ENCODE data around the gene ALX4.

The ALX4 gene

DNA sequence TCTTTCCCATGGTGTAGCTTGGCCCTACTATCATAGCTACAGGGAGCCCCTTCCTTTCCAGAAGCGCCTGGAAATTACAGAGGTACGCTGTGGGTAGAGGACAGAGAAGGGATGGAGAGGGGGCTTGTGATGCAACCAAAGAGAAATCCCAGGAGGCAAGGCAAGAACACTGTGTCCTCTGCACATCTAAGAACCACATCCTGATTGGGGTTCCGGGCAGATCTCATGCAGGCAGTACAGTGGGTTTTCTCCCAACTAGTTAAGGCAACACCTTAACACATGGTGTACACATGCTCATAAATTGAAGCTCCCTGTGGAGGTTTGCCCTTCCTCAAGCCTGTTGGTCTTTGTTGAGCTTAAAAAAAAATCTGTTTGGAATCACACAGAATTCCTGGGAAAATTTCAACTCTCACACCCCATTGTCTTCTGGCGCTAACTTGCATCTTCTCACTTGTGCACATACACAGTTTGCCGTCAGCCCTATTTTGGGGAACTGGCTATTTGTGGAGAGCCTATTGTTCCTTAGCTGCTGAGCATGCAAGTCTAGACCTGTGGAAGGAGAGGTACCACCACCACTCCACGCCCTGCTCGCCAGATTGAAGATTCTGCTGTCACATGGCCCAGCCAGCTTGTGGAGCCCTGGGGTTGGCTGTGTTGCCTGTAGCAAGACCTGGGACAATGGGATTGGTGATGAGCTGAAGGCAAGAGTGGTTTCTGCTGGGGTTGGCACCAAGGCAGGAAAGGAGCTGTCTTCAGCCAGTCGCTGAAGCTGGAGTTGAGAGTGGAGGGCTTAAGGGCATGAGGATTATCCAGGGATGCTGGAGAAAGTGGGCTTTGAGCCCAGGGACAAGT, 52.4 kb downstream of the ALX4 start:
- FAIRE-seq = no peak
- no peak for TF ChIP-seq POLR2AphosphoS5 (IDR thresholded peaks at IDR 0.05; ENCODE audit: low read depth, low read length)
- no peak for TF ChIP-seq POU2F2 (IDR thresholded peaks at IDR 0.05; ENCODE audit: low read depth, low read length)
- TF ChIP-seq PAX5 (IDR thresholded peaks at IDR 0.05; ENCODE audit: insufficient read depth, low read length, severe bottlenecking) = no peak
- no peak for TF ChIP-seq SPI1 (IDR thresholded peaks at IDR 0.05; ENCODE audit: low read depth, low read length)
- no peak for TF ChIP-seq TAF1 (IDR thresholded peaks at IDR 0.05; ENCODE audit: low read depth, low read length)
- TF ChIP-seq POLR2A (IDR thresholded peaks at IDR 0.05; ENCODE audit: low read depth, low read length) = no peak
- DNase-seq (ENCODE audit: insufficient read length, low spot score) = no peak

GRCh38 chr11:44256673-44257291, 53.2 kb downstream of the ALX4 start:
- DNase-seq (ENCODE audit: insufficient read length, low spot score) = no peak
- no peak for FAIRE-seq
- no peak for TF ChIP-seq SPI1 (IDR thresholded peaks at IDR 0.05; ENCODE audit: low read depth, low read length)
- TF ChIP-seq POLR2A (IDR thresholded peaks at IDR 0.05; ENCODE audit: low read depth, low read length) = no peak
- TF ChIP-seq POLR2AphosphoS5 (IDR thresholded peaks at IDR 0.05; ENCODE audit: low read depth, low read length) = no peak
- TF ChIP-seq POU2F2 (IDR thresholded peaks at IDR 0.05; ENCODE audit: low read depth, low read length) = no peak
- TF ChIP-seq PAX5 (IDR thresholded peaks at IDR 0.05; ENCODE audit: insufficient read depth, low read length, severe bottlenecking) = no peak
- no peak for TF ChIP-seq TAF1 (IDR thresholded peaks at IDR 0.05; ENCODE audit: low read depth, low read length)

DNA sequence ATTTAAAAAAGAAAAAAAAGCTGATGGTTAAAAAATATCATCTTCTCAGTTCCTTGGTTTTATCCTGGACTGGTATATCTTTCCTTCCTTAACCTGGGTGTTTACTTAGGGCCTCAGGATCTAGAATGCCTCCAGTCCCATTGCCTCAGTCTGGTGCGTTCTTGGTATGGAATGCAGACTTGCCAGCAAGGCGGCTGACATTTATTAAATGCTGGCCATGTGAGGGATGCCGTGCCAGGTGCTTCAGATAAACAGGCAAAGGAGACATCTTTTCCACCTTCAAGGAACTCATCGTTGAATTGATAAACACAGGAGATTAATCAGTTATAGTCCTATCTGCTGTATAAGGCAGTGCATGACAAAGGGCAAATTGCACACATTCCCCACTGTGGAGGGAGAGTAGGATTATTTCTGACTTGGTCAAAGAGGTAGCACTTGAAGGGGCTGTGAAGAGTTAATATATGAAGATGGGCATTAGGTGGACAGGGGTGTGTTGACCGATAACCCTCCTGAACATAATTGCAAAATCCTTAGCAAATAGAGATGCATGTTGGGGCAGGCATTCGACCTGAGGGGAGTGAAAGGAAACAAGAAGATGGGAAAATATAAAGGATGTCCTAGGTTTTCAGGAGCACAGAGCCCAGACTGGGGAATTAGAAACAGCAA, 54.4 kb downstream of the ALX4 start:
- DNase-seq (ENCODE audit: insufficient read length, low spot score) = no peak
- no peak for FAIRE-seq
- TF ChIP-seq POLR2AphosphoS5 (IDR thresholded peaks at IDR 0.05; ENCODE audit: low read depth, low read length) (no peak), PAX5 (IDR thresholded peaks at IDR 0.05; ENCODE audit: insufficient read depth, low read length, severe bottlenecking) (no peak), POU2F2 (IDR thresholded peaks at IDR 0.05; ENCODE audit: low read depth, low read length) (no peak), POLR2A (IDR thresholded peaks at IDR 0.05; ENCODE audit: low read depth, low read length) (no peak), SPI1 (IDR thresholded peaks at IDR 0.05; ENCODE audit: low read depth, low read length) (no peak), TAF1 (IDR thresholded peaks at IDR 0.05; ENCODE audit: low read depth, low read length) (no peak)

- TF ChIP-seq TAF1 (IDR thresholded peaks at IDR 0.05; ENCODE audit: low read depth, low read length) = no peak
- no peak for TF ChIP-seq SPI1 (IDR thresholded peaks at IDR 0.05; ENCODE audit: low read depth, low read length)
- no peak for TF ChIP-seq PAX5 (IDR thresholded peaks at IDR 0.05; ENCODE audit: insufficient read depth, low read length, severe bottlenecking)
- no peak for TF ChIP-seq POLR2AphosphoS5 (IDR thresholded peaks at IDR 0.05; ENCODE audit: low read depth, low read length)
- no peak for TF ChIP-seq POLR2A (IDR thresholded peaks at IDR 0.05; ENCODE audit: low read depth, low read length)
- no peak for TF ChIP-seq POU2F2 (IDR thresholded peaks at IDR 0.05; ENCODE audit: low read depth, low read length)
These were observed 56.8 kb downstream of the ALX4 start for GRCh38 chr11:44252999-44253602.

DNA sequence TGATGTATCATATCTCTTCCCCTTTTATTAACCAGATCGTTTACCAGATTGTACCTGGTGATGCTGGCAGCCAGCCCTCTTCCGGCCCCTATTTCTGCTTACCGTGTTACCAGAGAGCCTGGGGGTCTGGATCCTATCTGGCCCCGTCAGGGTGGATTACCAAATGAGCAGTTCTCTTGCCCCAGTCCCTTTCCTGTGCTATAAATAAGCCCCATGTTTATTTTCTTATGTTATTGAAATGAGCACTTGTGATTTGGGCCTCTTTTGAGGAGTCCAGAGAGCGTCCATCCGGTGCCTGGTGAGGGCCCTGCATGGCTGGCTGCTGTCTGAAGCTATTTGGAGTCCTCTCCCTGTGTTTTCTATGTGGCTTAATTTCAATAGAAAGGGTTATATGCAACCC, 59.5 kb downstream of the ALX4 start:
- DNase-seq (ENCODE audit: insufficient read length, low spot score) = no peak

More at GRCh38 chr11:44252999-44253602, 56.8 kb downstream of the ALX4 start:
- FAIRE-seq (no peak), DNase-seq (ENCODE audit: insufficient read length, low spot score) (no peak)

DNA sequence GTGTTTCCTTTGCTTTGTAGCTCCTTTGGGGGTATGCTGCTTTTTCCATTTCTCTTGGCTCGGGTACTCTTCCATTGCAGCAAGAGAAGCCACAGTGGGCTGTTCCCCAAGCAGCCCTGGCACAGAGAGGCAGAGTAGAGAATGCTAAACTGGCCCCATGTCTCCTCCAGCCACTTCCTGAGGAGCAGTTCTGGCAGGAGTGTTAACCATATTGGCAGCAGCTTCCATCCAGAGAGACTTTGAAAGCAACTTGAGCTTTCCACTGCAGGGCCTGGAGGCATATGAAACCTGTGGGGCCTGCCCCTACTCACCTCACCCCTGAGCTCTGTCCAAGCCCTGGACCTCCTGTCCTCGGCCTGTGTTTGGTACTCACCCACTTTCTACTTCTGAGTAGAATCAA, 61.8 kb downstream of the ALX4 start:
- TF ChIP-seq POU2F2 (IDR thresholded peaks at IDR 0.05; ENCODE audit: low read depth, low read length) = no peak
- DNase-seq (ENCODE audit: insufficient read length, low spot score) (no peak), FAIRE-seq (no peak)

More for the DNA sequence above, 59.5 kb downstream of the ALX4 start:
- TF ChIP-seq POLR2A (IDR thresholded peaks at IDR 0.05; ENCODE audit: low read depth, low read length) (no peak), POLR2AphosphoS5 (IDR thresholded peaks at IDR 0.05; ENCODE audit: low read depth, low read length) (no peak), TAF1 (IDR thresholded peaks at IDR 0.05; ENCODE audit: low read depth, low read length) (no peak), PAX5 (IDR thresholded peaks at IDR 0.05; ENCODE audit: insufficient read depth, low read length, severe bottlenecking) (no peak), POU2F2 (IDR thresholded peaks at IDR 0.05; ENCODE audit: low read depth, low read length) (no peak), SPI1 (IDR thresholded peaks at IDR 0.05; ENCODE audit: low read depth, low read length) (no peak)
- FAIRE-seq = no peak

DNA sequence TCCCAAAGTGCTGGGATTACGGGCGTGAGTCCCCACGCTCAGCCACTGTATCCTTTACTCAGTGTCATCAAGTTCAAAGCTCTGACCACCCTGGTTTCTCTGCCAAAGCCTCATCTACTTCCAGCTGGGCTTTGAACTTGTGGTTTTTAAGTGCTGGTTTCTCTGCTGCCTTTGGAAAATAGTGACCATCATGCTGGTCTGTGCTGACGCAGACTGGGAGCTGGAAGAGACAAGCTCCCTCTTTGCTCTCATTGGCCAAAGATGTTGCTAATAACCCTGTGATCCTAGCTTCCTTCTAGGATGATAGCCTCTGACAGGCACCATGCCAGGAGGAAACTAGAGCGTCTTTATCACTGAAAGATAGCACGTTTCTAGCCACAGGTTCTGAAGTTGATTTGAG, 62.4 kb downstream of the ALX4 start:
- FAIRE-seq (no peak), DNase-seq (ENCODE audit: insufficient read length, low spot score) (no peak)
- no peak for TF ChIP-seq POLR2A (IDR thresholded peaks at IDR 0.05; ENCODE audit: low read depth, low read length)
- no peak for TF ChIP-seq TAF1 (IDR thresholded peaks at IDR 0.05; ENCODE audit: low read depth, low read length)
- TF ChIP-seq PAX5 (IDR thresholded peaks at IDR 0.05; ENCODE audit: insufficient read depth, low read length, severe bottlenecking) = no peak
- TF ChIP-seq POU2F2 (IDR thresholded peaks at IDR 0.05; ENCODE audit: low read depth, low read length) = no peak

DNA sequence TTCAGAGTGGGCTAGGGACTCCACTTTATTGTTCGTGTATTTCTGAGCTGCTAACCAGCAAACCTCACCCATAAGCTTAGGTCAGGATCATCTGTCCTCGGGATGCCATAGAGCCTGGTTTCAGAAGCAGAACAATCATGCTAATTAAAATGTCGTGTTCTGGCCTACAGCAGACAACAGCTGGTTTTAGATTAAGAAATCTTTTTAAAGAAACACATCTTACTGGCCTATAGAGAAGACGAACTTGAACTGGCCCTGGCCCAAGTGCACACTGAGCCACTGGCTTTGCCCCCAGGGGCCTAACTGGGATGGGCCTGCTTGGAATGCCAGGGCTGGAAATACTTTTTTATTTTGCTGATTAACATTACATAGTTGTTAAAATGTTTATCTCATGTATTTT, 63.2 kb downstream of the ALX4 start:
- no peak for FAIRE-seq
- no peak for DNase-seq (ENCODE audit: insufficient read length, low spot score)
- TF ChIP-seq TAF1 (IDR thresholded peaks at IDR 0.05; ENCODE audit: low read depth, low read length) = no peak
- no peak for TF ChIP-seq POU2F2 (IDR thresholded peaks at IDR 0.05; ENCODE audit: low read depth, low read length)
- no peak for TF ChIP-seq POLR2AphosphoS5 (IDR thresholded peaks at IDR 0.05; ENCODE audit: low read depth, low read length)
- no peak for TF ChIP-seq PAX5 (IDR thresholded peaks at IDR 0.05; ENCODE audit: insufficient read depth, low read length, severe bottlenecking)
- TF ChIP-seq POLR2A (IDR thresholded peaks at IDR 0.05; ENCODE audit: low read depth, low read length) = no peak
- no peak for TF ChIP-seq SPI1 (IDR thresholded peaks at IDR 0.05; ENCODE audit: low read depth, low read length)

GRCh38 chr11:44244639-44245310, 65.2 kb downstream of the ALX4 start:
- DNase-seq (ENCODE audit: insufficient read length, low spot score) (no peak), FAIRE-seq (no peak)
- TF ChIP-seq POLR2A (IDR thresholded peaks at IDR 0.05; ENCODE audit: low read depth, low read length) (no peak), SPI1 (IDR thresholded peaks at IDR 0.05; ENCODE audit: low read depth, low read length) (no peak), POU2F2 (IDR thresholded peaks at IDR 0.05; ENCODE audit: low read depth, low read length) (no peak), TAF1 (IDR thresholded peaks at IDR 0.05; ENCODE audit: low read depth, low read length) (no peak), POLR2AphosphoS5 (IDR thresholded peaks at IDR 0.05; ENCODE audit: low read depth, low read length) (no peak), PAX5 (IDR thresholded peaks at IDR 0.05; ENCODE audit: insufficient read depth, low read length, severe bottlenecking) (no peak)

Data from GM12891 (cell line).